HG03060 (cell line): Measurements from ENCODE around the gene GTF2F2.
"Not testable (repeated sequence)": the region's sequence is repeated elsewhere in the genome, so short reads cannot be mapped to it uniquely, and the experiment has no call there.

Experiments used
- ATAC-seq: cut with Tn5 transposase; IDR thresholded peaks from one replicate; pipeline ENCODE4 v1.9.1; 2021; ENCODE audit warnings: low read depth, moderate number of reproducible peaks; ENCODE audit not compliant: unreplicated experiment

The GTF2F2 gene

GRCh38 chr13:45242524-45242923 lies 122.2 kb downstream of the GTF2F2 start:
- ATAC-seq: no peak

GRCh38 chr13:45243077-45243476 lies 122.8 kb downstream of the GTF2F2 start:
- no peak for ATAC-seq

- not testable (repeated sequence) for ATAC-seq
Measured at GRCh38 chr13:45244736-45245135, 124.4 kb downstream of the GTF2F2 start.

DNA sequence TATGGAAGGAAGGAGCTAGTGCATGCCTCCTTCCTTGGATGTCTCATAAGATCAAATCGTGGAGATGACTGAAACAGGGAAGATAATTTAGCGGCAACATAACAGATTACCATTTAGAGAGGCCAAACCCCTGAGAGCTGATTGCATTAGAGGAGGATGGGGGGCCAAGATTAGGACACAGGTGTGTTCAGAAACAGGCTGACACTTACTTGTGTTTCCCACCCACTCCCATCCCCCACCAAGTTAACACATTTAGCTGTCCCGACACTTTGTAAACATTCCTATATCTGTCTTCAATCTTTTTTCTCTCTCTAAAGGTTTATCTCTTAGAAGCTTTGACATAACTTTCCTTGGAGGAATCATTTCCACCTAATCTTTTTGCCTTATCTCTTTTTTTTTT lies 129.4 kb downstream of the GTF2F2 start:
- no peak for ATAC-seq

GRCh38 chr13:45254396-45254795 lies 134.1 kb downstream of the GTF2F2 start:
- no peak for ATAC-seq

DNA sequence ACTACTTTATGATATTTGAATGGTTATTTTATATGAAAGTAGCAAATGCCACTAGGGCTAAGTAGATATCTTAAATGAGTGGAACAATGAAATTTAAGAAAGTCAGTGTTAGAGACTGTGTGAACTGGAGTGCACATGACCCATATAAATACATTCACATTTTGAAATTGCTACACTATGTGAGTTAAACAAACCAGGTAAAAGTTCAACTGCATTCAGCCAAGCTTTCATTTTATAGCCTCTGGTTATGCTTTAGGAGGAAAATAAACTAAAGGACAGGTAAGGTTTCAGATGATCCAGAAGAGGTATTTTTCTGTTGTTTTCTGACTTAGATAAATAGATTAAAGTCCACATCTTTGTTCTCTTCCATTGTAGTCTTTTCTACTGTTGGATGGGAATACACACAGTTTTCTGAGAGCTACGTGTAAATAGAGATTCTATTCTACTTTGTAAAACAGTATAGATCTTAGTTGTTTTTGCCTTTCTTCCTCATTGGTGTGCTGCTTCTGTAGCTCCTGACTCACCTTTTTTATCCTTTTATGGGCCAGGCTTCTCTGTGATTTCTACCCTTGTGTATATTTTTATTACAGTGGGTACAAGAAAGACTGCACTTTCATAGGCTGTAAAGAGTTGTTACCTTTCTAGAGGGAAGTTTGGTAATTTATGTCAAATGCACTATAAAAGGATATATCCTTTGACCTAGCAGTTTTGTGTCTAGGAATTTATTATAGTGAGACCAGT lies 135.1 kb downstream of the GTF2F2 start:
- ATAC-seq: no peak

GRCh38 chr13:45256254-45256653 lies 135.9 kb downstream of the GTF2F2 start:
- no peak for ATAC-seq

GRCh38 chr13:45257638-45258333 lies 137.5 kb downstream of the GTF2F2 start:
- ATAC-seq: no peak

- no peak for ATAC-seq
Measured at GRCh38 chr13:45258334-45258675, 138.0 kb downstream of the GTF2F2 start.

GRCh38 chr13:45267215-45267614 lies 146.9 kb downstream of the GTF2F2 start:
- ATAC-seq: no peak

DNA sequence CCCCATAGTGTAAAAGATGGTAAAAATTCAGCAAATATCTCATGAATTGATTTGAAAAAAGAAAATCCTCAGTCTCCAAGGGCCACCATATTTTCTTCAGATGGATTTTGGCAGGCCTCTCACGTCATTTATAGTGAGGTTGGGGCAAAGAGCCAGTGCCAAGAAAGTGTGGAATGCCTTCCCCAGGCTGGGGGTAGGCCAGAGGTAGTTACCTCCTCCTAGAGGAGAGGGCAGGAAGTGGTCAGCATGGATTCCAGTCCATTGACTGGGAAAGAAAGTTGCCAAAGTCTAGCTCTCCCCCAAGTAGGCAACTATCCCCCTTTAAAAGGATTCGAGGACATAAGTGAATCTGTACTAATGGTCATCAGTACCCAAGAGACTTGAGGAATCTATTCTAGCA lies 148.9 kb downstream of the GTF2F2 start:
- ATAC-seq: no peak

DNA sequence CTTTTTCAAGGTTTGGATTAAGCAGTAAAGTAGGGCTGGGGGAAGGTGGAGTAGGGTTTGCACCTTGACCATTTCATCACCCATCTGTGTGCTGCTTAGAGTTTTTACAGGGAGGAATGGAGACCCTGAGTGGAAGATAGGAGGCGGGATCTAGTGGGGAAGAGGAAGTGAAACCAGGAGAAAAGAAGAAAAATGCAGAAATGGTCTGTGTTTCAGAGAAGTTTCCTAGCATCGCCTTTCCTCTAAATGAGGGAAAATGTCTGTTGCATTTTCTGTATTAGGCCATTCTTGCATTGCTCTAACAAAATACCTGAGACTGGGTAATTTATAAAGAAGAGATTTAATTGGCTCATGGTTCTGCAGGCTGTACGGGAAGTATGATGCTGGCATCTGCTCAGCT lies 156.6 kb downstream of the GTF2F2 start:
- no peak for ATAC-seq

- no peak for ATAC-seq
Measured at GRCh38 chr13:45278096-45278645, 157.9 kb downstream of the GTF2F2 start.

- no peak for ATAC-seq
Measured at GRCh38 chr13:45280011-45280410, 159.7 kb downstream of the GTF2F2 start.

- ATAC-seq: no peak
Measured at GRCh38 chr13:45280751-45281634, 160.7 kb downstream of the GTF2F2 start.

GRCh38 chr13:45282994-45283393 lies 162.7 kb downstream of the GTF2F2 start:
- no peak for ATAC-seq

GRCh38 chr13:45289936-45290563 lies 169.7 kb downstream of the GTF2F2 start:
- ATAC-seq: no peak

GRCh38 chr13:45292176-45292575 lies 171.9 kb downstream of the GTF2F2 start:
- no peak for ATAC-seq

DNA sequence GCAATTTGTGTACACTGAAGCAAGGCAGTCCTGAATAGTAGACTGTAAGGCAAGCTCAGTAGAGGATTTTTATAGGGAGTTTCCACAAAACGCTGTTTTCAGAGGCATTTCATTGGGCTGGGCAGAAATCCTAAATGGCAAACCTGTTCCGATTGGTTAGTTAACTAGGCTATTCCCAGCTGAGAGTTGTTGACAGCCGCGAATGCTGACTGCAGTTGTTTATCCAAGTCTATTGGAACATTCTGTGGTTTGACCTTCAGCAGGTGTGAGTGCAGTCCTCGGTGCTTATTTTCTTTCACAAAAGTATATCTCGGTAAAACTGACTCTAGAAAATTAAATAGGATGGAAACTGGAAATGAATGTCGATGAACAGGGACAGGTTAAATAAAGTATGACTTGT lies 175.2 kb downstream of the GTF2F2 start:
- no peak for ATAC-seq

- ATAC-seq: no peak
Measured at GRCh38 chr13:45296259-45296658, 175.9 kb downstream of the GTF2F2 start.
